Sigmoid colon (tissue), 3 donors: ENCODE results near the gene DAW1.

Experiments
- CTCF ChIP-seq, 4 experiments: fragments of 450-650 bp in 3 of 4; fragments of 200-600 bp in 1 of 4; IDR thresholded peaks; one replicate each; pipeline ENCODE4 v1.5.1; 2016 to 2019; ENCODE audit warnings: antibody characterized with exemption in 4 of 4, mild to moderate bottlenecking in 3 of 4, moderate library complexity in 2 of 4
- POLR2A ChIP-seq, 2 donors: fragments of 450-650 bp; IDR thresholded peaks; one replicate each; pipeline ENCODE4 v1.6.1; 2016; ENCODE audit warnings: antibody characterized with exemption in 2 of 2, mild to moderate bottlenecking in 2 of 2, moderate library complexity in 2 of 2

GRCh38 chr2:227876300-227876801, 4.9 kb downstream of the DAW1 start:
- TF ChIP-seq CTCF (IDR thresholded peaks at IDR 0.05) (no peak), POLR2A (IDR thresholded peaks at IDR 0.05) (no peak)
